ENCODE measurements around the gene NRL. TPM values are rescaled to one million over a fixed set of nuclear protein-coding genes. Genes with fewer than 3 reads are reported as not detected.

NRL gene
- total and polyA plus RNA-seq, 11 donors, result 1.3 to 3.0 (median 2.1) TPM

- Histone ChIP-seq H3K36me3 (no peaks in the 10 kb centered on the region), H3K27me3 (no peaks in the 10 kb centered on the region), H3K27ac (no peak overlapping the region), H3K4me1 (peaks cover 0 to 12% (median 3%) of the 10 kb centered on the region in 12 donors), H3K4me3 (no peak overlapping the region), H3K9me3 (no peaks in the 10 kb centered on the region)
- ATAC-seq (no peak), DNase-seq (no peak)
- intact Hi-C loops (cut with DNase I), result no loop called here
- WGBS, 4 donors, result 44 to 58% (median 55%) methylated on average over 2 of the region's 2 CpGs
- TF ChIP-seq CTCF (IDR thresholded peaks at IDR 0.05), result no peak
- no peak for TF ChIP-seq POLR2A (IDR thresholded peaks at IDR 0.05)
Observed at GRCh38 chr14:24040692-24041091, 74.1 kb downstream of the NRL start.

GRCh38 chr14:24038686-24039085, 76.1 kb downstream of the NRL start:
- Histone ChIP-seq H3K4me3 (no peak overlapping the region), H3K4me1 (peaks cover 0 to 13% (median 3%) of the 10 kb centered on the region in 12 donors), H3K27ac (no peak overlapping the region), H3K9me3 (no peaks in the 10 kb centered on the region), H3K27me3 (no peaks in the 10 kb centered on the region), H3K36me3 (no peaks in the 10 kb centered on the region)
- 78 to 97% (median 90%) methylated on average over 2 of the region's 2 CpGs for WGBS, 4 donors
- DNase-seq (no peak), ATAC-seq (no peak)
- TF ChIP-seq POLR2A (IDR thresholded peaks at IDR 0.05) (no peak), CTCF (IDR thresholded peaks at IDR 0.05) (no peak)
- intact Hi-C loops (cut with DNase I), result loop anchor here in 2 of 10 donors (5.0 kb wide), 1 partner anchor 51 kb away; the partner anchor contains the start of gene DHRS4L2 (in 2 of the 2)

- no peak for DNase-seq
- WGBS, 4 donors, result 71 to 82% (median 77%) methylated on average over 14 of the region's 14 CpGs
Observed at GRCh38 chr14:24037658-24038037, 77.1 kb downstream of the NRL start.

More at GRCh38 chr14:24037658-24038037, 77.1 kb downstream of the NRL start:
- Histone ChIP-seq H3K4me1 (peaks cover 0 to 16% (median 3%) of the 10 kb centered on the region in 12 donors), H3K4me3 (no peak overlapping the region), H3K9me3 (peaks cover 0 to 5% (median under 1%) of the 10 kb centered on the region in 12 donors), H3K36me3 (no peaks in the 10 kb centered on the region), H3K27ac (no peak overlapping the region), H3K27me3 (no peaks in the 10 kb centered on the region)
- TF ChIP-seq CTCF (IDR thresholded peaks at IDR 0.05), result no peak
- no peak for TF ChIP-seq POLR2A (IDR thresholded peaks at IDR 0.05)
- intact Hi-C loops (cut with DNase I), result loop anchor here in 5 of 10 donors (1.0 to 5.0 kb wide), 3 partner anchors 23 to 50 kb away; partner anchors contain the start of gene DHRS4L2 (in 2 of the 5)
- ATAC-seq, result no peak

Measured in heart left ventricle (tissue), 16 donors.